ENCODE results near the gene CPNE2. TPM values are rescaled to one million over a fixed set of nuclear protein-coding genes. Genes with fewer than 3 reads are reported as not detected.

Gene CPNE2
- total RNA-seq, 4 donors from 2014 or later, result 21.6 to 43.0 (median 34.9) TPM

- H3K27ac ChIP-seq (replicated peaks in 1 of 4), result no peak overlapping the region
- no peak for TF ChIP-seq EP300 (IDR thresholded peaks at IDR 0.05)
- no peak overlapping the region for H3K4me3 ChIP-seq
- no peak for DNase-seq (ENCODE audit: extremely low spot score)
- H3K36me3 ChIP-seq, result peaks cover 0 to 54% (median 30%) of the 10 kb centered on the region in 4 donors
- whole genome bisulfite sequencing, result 94% methylated on average over 6 of the region's 7 CpGs
- peaks cover 0 to 8% (median 0%) of the 10 kb centered on the region in 4 donors for H3K4me1 ChIP-seq
- H3K9me3 ChIP-seq, result no peaks in the 10 kb centered on the region
- H3K27me3 ChIP-seq, result no peaks in the 10 kb centered on the region
- intact Hi-C loops (cut with DNase I), result no loop called here
These were observed 35.5 kb downstream of the CPNE2 start for GRCh38 chr16:57127836-57128235.

- Histone ChIP-seq H3K27ac (replicated peaks in 1 of 4) (no peak overlapping the region), H3K4me3 (no peak overlapping the region), H3K4me1 (peaks cover 0 to 8% (median 0%) of the 10 kb centered on the region in 4 donors), H3K36me3 (peaks cover 0 to 50% (median 21%) of the 10 kb centered on the region in 4 donors), H3K9me3 (no peaks in the 10 kb centered on the region), H3K27me3 (no peaks in the 10 kb centered on the region)
- 79% methylated on average over 11 of the region's 11 CpGs for WGBS
- no peak for DNase-seq (ENCODE audit: extremely low spot score)
- no peak for TF ChIP-seq EP300 (IDR thresholded peaks at IDR 0.05)
- no peak for TF ChIP-seq CTCF (IDR thresholded peaks at IDR 0.05)
- no peak for TF ChIP-seq POLR2AphosphoS5 (IDR thresholded peaks at IDR 0.05)
- no peak for TF ChIP-seq POLR2A (IDR thresholded peaks at IDR 0.05; ENCODE audit: low read depth)
- intact Hi-C loops (cut with DNase I), result no loop called here
These were observed 36.5 kb downstream of the CPNE2 start for GRCh38 chr16:57128771-57129389.

- TF ChIP-seq POLR2A (IDR thresholded peaks at IDR 0.05; ENCODE audit: low read depth), result no peak
- TF ChIP-seq CTCF (IDR thresholded peaks at IDR 0.05), result no peak
- no peak for TF ChIP-seq EP300 (IDR thresholded peaks at IDR 0.05)
- no peak for TF ChIP-seq POLR2AphosphoS5 (IDR thresholded peaks at IDR 0.05)
- Histone ChIP-seq H3K27ac (replicated peaks in 1 of 4) (peak overlapping the region in 2 of 4 donors; percentile 19 to 51), H3K36me3 (peaks cover 0 to 43% (median 14%) of the 10 kb centered on the region in 4 donors), H3K4me3 (no peak overlapping the region), H3K4me1 (peaks cover 0 to 8% (median 0%) of the 10 kb centered on the region in 4 donors), H3K27me3 (no peaks in the 10 kb centered on the region), H3K9me3 (no peaks in the 10 kb centered on the region)
- intact Hi-C loops (cut with DNase I), result no loop called here
- WGBS, result 100% methylated on average over 4 of the region's 6 CpGs
- DNase-seq (ENCODE audit: extremely low spot score), result no peak
These were observed 38.6 kb downstream of the CPNE2 start for GRCh38 chr16:57130950-57131321.

GRCh38 chr16:57131351-57131970 is 39.1 kb downstream of the CPNE2 start:
- H3K9me3 ChIP-seq, result no peaks in the 10 kb centered on the region
- peak overlapping the region in 2 of 4 donors; percentile 6 to 51 for H3K27ac ChIP-seq (replicated peaks in 1 of 4)
- H3K4me3 ChIP-seq, result no peak overlapping the region
- no peak for DNase-seq (ENCODE audit: extremely low spot score)
- 87% methylated on average over 7 of the region's 17 CpGs for WGBS
- no peaks in the 10 kb centered on the region for H3K27me3 ChIP-seq
- intact Hi-C loops (cut with DNase I), result no loop called here
- peaks cover 0 to 39% (median 11%) of the 10 kb centered on the region in 4 donors for H3K36me3 ChIP-seq
- peaks cover 0 to 8% (median 0%) of the 10 kb centered on the region in 4 donors for H3K4me1 ChIP-seq
- no peak for TF ChIP-seq CTCF (IDR thresholded peaks at IDR 0.05)

- DNase-seq (ENCODE audit: extremely low spot score), result no peak
- H3K4me1 ChIP-seq, result peaks cover 0 to 8% (median 0%) of the 10 kb centered on the region in 4 donors
- TF ChIP-seq CTCF (IDR thresholded peaks at IDR 0.05) (no peak), EP300 (IDR thresholded peaks at IDR 0.05) (no peak)
- H3K36me3 ChIP-seq, result peaks cover 0 to 44% (median 13%) of the 10 kb centered on the region in 4 donors
- H3K9me3 ChIP-seq, result no peaks in the 10 kb centered on the region
- no peaks in the 10 kb centered on the region for H3K27me3 ChIP-seq
- intact Hi-C loops (cut with DNase I), result no loop called here
- H3K4me3 ChIP-seq, result no peak overlapping the region
- 100% methylated on average over 1 of the region's 1 CpG for WGBS
- H3K27ac ChIP-seq (replicated peaks in 1 of 4), result no peak overlapping the region
These were observed 40.1 kb downstream of the CPNE2 start for GRCh38 chr16:57132470-57132869.
